GM20000 (cell line): Measurements from ENCODE around the gene TMEM38B.

Experiments used
- DNase-seq: peaks from one replicate; pipeline ENCODE4 v3.0.0; 2012; ENCODE audit warnings: low spot score
- TF ChIP-seq, protein P1 (sequence below): IDR thresholded peaks from 2 replicates; pipeline ENCODE4 v1.5.1; 2012; ENCODE audit warnings: mild to moderate bottlenecking, control low read depth; ENCODE audit errors: extremely low read depth, missing control alignments

Gene TMEM38B

GRCh38 chr9:105711867-105712266, 17.5 kb downstream of the TMEM38B start:
- TF ChIP-seq, protein P1, sequence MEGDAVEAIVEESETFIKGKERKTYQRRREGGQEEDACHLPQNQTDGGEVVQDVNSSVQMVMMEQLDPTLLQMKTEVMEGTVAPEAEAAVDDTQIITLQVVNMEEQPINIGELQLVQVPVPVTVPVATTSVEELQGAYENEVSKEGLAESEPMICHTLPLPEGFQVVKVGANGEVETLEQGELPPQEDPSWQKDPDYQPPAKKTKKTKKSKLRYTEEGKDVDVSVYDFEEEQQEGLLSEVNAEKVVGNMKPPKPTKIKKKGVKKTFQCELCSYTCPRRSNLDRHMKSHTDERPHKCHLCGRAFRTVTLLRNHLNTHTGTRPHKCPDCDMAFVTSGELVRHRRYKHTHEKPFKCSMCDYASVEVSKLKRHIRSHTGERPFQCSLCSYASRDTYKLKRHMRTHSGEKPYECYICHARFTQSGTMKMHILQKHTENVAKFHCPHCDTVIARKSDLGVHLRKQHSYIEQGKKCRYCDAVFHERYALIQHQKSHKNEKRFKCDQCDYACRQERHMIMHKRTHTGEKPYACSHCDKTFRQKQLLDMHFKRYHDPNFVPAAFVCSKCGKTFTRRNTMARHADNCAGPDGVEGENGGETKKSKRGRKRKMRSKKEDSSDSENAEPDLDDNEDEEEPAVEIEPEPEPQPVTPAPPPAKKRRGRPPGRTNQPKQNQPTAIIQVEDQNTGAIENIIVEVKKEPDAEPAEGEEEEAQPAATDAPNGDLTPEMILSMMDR: no peak
- DNase-seq: no peak

GRCh38 chr9:105712297-105712696, 18.0 kb downstream of the TMEM38B start:
- TF ChIP-seq, protein P1: no peak
- no peak for DNase-seq

DNA sequence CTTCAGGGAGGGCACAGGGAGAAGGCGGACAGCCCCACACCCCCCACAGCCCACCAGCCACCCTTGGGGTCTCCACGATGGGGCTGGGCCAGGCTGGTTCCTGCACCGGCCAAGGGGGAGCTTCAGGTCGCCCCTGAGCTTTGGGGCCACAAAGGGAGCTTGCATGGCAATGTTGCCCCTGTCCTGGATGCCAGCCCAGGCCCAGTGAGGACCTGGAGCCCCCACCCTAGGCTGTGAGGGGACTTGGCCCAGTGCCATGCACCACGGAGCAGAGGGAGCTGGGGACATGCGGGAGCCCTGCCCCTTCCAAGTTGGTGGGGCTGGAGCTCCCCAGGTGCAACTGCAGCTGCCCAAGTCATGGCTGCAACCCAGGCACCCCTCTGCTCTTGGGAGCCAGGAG, 18.4 kb downstream of the TMEM38B start:
- DNase-seq: no peak
- TF ChIP-seq, protein P1: no peak

- TF ChIP-seq, protein P1: no peak
Measured at GRCh38 chr9:105713260-105714019, 19.1 kb downstream of the TMEM38B start.

GRCh38 chr9:105714020-105714331, 19.6 kb downstream of the TMEM38B start:
- TF ChIP-seq, protein P1: no peak

More at GRCh38 chr9:105713260-105714019, 19.1 kb downstream of the TMEM38B start:
- DNase-seq: no peak

DNA sequence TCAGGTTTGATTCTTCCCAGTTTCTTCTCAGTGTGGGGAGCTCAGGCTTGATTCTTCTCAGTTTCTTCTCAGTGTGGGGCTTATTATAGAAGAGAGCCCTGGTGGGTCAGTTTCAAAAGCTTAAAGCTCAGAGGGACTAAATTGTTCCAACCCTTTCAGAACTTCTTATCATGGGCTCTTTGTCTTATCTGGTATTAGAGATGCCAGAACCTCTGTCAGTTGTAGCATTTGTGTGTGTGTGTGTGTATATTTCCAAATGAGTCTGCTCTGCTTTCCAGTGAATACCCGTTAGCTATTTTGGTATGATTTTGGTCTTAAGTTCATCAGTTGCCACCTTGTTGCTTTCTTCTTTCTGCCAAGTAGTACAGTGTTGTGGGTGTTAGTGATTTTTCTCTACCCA, 21.8 kb downstream of the TMEM38B start:
- DNase-seq: no peak
- TF ChIP-seq, protein P1: no peak

More at GRCh38 chr9:105714020-105714331, 19.6 kb downstream of the TMEM38B start:
- no peak for DNase-seq

GRCh38 chr9:105722099-105722498, 27.8 kb downstream of the TMEM38B start:
- no peak for DNase-seq

More at GRCh38 chr9:105722099-105722498, 27.8 kb downstream of the TMEM38B start:
- TF ChIP-seq, protein P1: no peak
